Suprapubic skin (tissue), 4 donors: Measurements from ENCODE around the gene ZNF407. TPM values are rescaled to one million over a fixed set of nuclear protein-coding genes. Genes with fewer than 3 reads are reported as not detected.
"Not testable (repeated sequence)": the region's sequence is repeated elsewhere in the genome, so short reads cannot be mapped to it uniquely, and the experiment has no call there.

Source experiments
- DNase-seq, 2 donors: peaks; one replicate each; pipeline ENCODE4 v3.0.0-alpha.2; 2019; ENCODE audit warnings: low spot score in 2 of 2
- H3K27ac ChIP-seq: fragments of 200-600 bp; sonication (generic); one replicate; pipeline ENCODE4 v1.5.1; 2019
- H3K27me3 ChIP-seq: fragments of 200-600 bp; sonication (generic); one replicate; pipeline ENCODE4 v1.5.1; 2019
- H3K36me3 ChIP-seq: fragments of 200-600 bp; sonication (generic); one replicate; pipeline ENCODE4 v1.5.1; 2019
- H3K4me1 ChIP-seq: fragments of 200-600 bp; sonication (generic); one replicate; pipeline ENCODE4 v1.5.1; 2019
- H3K4me3 ChIP-seq: fragments of 200-600 bp; sonication (generic); one replicate; pipeline ENCODE4 v1.5.1; 2019; ENCODE audit warnings: mild to moderate bottlenecking
- H3K9me3 ChIP-seq: fragments of 200-600 bp; sonication (generic); one replicate; pipeline ENCODE4 v1.5.1; 2019
- CTCF ChIP-seq, 2 donors: fragments of 200-600 bp in 1 of 2; fragments of 450-650 bp in 1 of 2; sonication (generic) in 1 of 2; IDR thresholded peaks; one replicate each; pipeline ENCODE4 v1.5.1; 2016 to 2019; ENCODE audit warnings: antibody characterized with exemption in 2 of 2, mild to moderate bottlenecking in 1 of 2, moderate library complexity in 1 of 2
- EP300 ChIP-seq: sonication (generic); formaldehyde crosslinking; IDR thresholded peaks from one replicate; pipeline ENCODE4 v1.6.1; 2017; ENCODE audit warnings: antibody characterized with exemption
- POLR2A ChIP-seq, 2 donors: fragments of 450-650 bp; IDR thresholded peaks; one replicate each; pipeline ENCODE4 v1.6.1; 2017; ENCODE audit warnings: antibody characterized with exemption in 2 of 2, mild to moderate bottlenecking in 2 of 2, moderate library complexity in 2 of 2
- POLR2AphosphoS5 ChIP-seq, 3 donors: sonication (generic); formaldehyde crosslinking; IDR thresholded peaks; one replicate each; pipeline ENCODE4 v1.6.1; 2017; ENCODE audit warnings: antibody characterized with exemption in 3 of 3
- WGBS: methylation state at CpG from one replicate; pipeline ENCODE4 v1.1.5; 2018; 5-methylcytosine and 5-hydroxymethylcytosine counted together
- total RNA-seq, 4 donors: library from RNA; depleted of rRNA; stranded (reverse); fragments of >200 nt; gene quantifications; one replicate each; pipeline ENCODE4 v1.1.0, GENCODE V29; 2016

Gene ZNF407
- total RNA-seq, 4 donors from 2014 or later = 10.7 to 22.1 (median 13.8) TPM

DNA sequence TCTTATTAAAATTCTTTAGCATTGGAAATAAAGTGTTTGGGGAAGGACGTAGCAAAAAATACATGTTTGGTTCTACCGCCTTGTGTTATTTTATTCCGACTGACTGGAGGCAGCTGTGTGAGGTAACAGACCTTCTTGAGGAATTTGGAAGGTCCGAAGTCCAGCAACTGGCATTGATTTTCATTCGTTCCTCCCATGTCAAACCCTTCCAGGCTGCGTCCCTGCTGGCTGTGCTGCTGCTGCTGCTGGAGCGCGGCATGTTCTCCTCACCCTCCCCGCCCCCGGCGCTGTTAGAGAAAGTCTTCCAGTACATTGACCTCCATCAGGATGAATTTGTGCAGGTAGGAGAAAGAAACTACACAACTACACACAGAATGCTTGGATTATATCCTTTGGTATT, 41.5 kb upstream of the ZNF407 start:
- Histone ChIP-seq H3K4me1 (peaks cover 4% of the 10 kb centered on the region), H3K4me3 (no peak overlapping the region), H3K9me3 (no peaks in the 10 kb centered on the region), H3K27ac (no peak overlapping the region), H3K27me3 (peaks cover 5% of the 10 kb centered on the region), H3K36me3 (no peaks in the 10 kb centered on the region)
- no peak for DNase-seq
- TF ChIP-seq POLR2A (IDR thresholded peaks at IDR 0.05) = no peak
- no peak for TF ChIP-seq POLR2AphosphoS5 (IDR thresholded peaks at IDR 0.05)
- TF ChIP-seq CTCF (IDR thresholded peaks at IDR 0.05) = no peak
- no peak for TF ChIP-seq EP300
- 83% methylated on average over 11 of the region's 11 CpGs for WGBS

- no peak for DNase-seq
- H3K27ac ChIP-seq = no peak overlapping the region
- TF ChIP-seq POLR2AphosphoS5 (IDR thresholded peaks at IDR 0.05) (no peak), EP300 (no peak), POLR2A (IDR thresholded peaks at IDR 0.05) (no peak), CTCF (IDR thresholded peaks at IDR 0.05) (no peak)
- H3K27me3 ChIP-seq = peaks cover 5% of the 10 kb centered on the region
- H3K4me3 ChIP-seq = no peak overlapping the region
- H3K36me3 ChIP-seq = no peaks in the 10 kb centered on the region
- no peaks in the 10 kb centered on the region for H3K9me3 ChIP-seq
- no peaks in the 10 kb centered on the region for H3K4me1 ChIP-seq
- WGBS = 66% methylated on average over 4 of the region's 4 CpGs
These were observed 39.6 kb upstream of the ZNF407 start for GRCh38 chr18:74558096-74558495.

DNA sequence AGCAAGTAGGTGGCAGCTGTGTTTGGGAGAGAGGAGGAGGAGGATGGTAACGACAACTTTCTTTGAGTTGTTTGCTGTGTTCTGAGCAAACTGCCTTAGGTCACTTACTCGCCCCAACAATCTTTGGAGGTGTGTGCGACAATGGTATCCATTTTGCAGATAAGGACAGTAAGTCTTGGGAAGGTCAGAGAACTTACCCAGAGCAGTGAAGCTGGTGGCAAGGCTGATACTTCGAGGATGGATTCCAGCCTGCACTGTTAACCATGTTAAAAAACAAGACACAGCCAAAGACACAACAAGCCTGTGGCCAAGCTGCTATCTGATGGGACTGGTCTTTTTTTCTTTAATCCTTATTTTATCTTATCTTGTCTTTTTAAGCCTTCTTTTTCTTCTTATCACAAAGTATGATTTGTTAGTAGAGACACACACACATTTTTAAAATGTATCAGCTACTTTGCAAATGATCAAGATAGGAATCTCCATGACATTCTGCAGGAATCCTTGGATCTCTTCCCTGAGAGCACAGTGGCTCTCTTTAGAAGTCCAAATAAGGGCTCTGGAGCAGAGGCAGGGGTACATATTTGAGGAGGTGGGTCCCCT, 35.4 kb upstream of the ZNF407 start:
- no peaks in the 10 kb centered on the region for H3K27me3 ChIP-seq
- TF ChIP-seq POLR2A (IDR thresholded peaks at IDR 0.05) (no peak), CTCF (IDR thresholded peaks at IDR 0.05) (no peak), EP300 (no peak), POLR2AphosphoS5 (IDR thresholded peaks at IDR 0.05) (no peak)
- no peak overlapping the region for H3K27ac ChIP-seq
- no peaks in the 10 kb centered on the region for H3K4me1 ChIP-seq
- H3K36me3 ChIP-seq = no peaks in the 10 kb centered on the region
- H3K4me3 ChIP-seq = no peak overlapping the region
- no peak for DNase-seq
- WGBS = 64% methylated on average over 4 of the region's 4 CpGs
- H3K9me3 ChIP-seq = no peaks in the 10 kb centered on the region

- Histone ChIP-seq H3K27me3 (no peaks in the 10 kb centered on the region), H3K4me1 (no peaks in the 10 kb centered on the region), H3K36me3 (no peaks in the 10 kb centered on the region), H3K27ac (no peak overlapping the region), H3K9me3 (no peaks in the 10 kb centered on the region), H3K4me3 (no peak overlapping the region)
- no peak for DNase-seq
- TF ChIP-seq EP300 (no peak), CTCF (IDR thresholded peaks at IDR 0.05) (no peak), POLR2AphosphoS5 (IDR thresholded peaks at IDR 0.05) (no peak), POLR2A (IDR thresholded peaks at IDR 0.05) (no peak)
- WGBS = 81% methylated on average over 4 of the region's 4 CpGs
These were observed 34.9 kb upstream of the ZNF407 start for GRCh38 chr18:74562775-74563174.

DNA sequence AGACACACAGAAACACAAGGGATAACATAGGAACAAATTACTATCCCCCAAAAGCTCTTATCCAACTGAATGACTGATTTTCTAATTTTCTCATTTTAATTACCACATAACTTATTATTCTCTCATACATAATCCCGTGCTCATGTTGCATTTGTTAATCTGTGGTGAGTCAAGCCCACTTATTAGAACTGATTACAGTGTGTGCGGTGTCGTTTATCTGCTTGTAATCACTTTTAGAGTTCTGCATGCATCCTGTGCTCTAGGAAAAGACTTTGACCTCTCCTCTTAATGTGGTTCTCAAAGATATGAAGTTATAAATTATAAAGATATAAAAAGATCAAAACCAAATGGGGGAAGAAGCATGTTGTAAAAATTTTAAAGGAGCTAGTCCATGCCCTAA, 33.7 kb upstream of the ZNF407 start:
- Histone ChIP-seq H3K27me3 (peaks cover 8% of the 10 kb centered on the region), H3K36me3 (no peaks in the 10 kb centered on the region), H3K9me3 (no peaks in the 10 kb centered on the region), H3K4me3 (no peak overlapping the region), H3K4me1 (no peaks in the 10 kb centered on the region), H3K27ac (no peak overlapping the region)
- no peak for TF ChIP-seq EP300
- TF ChIP-seq POLR2A (IDR thresholded peaks at IDR 0.05) = no peak
- TF ChIP-seq POLR2AphosphoS5 (IDR thresholded peaks at IDR 0.05) = no peak
- TF ChIP-seq CTCF (IDR thresholded peaks at IDR 0.05) = no peak
- 53% methylated on average over 3 of the region's 3 CpGs for WGBS
- DNase-seq = no peak

- 89% methylated on average over 1 of the region's 1 CpG for WGBS
- not testable (repeated sequence) for H3K9me3 ChIP-seq
These were observed 32.5 kb upstream of the ZNF407 start for GRCh38 chr18:74565164-74565563.

DNA sequence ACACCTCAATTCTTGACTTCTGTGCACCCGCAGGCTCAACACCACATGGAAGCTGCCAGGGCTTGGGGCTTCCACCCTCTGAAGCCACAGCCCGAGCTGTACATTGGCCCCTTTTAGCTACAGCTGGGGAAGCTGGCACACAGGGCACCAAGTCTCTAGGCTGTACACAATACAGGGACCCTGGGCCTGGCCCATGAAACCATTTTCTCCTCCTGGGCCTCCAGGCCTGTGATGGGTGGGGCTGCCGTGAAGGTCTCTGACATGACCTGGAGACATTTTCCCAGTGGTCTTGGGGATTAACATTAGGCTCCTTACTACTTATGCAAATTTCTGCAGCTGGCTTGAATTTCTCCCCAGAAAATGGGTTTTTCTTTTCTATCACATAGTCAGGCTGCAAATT, 31.7 kb upstream of the ZNF407 start:
- not testable (repeated sequence) for H3K36me3 ChIP-seq, DNase-seq
- 95% methylated on average over 3 of the region's 3 CpGs for WGBS

More at GRCh38 chr18:74565164-74565563, 32.5 kb upstream of the ZNF407 start:
- H3K36me3 ChIP-seq, H3K4me1 ChIP-seq, DNase-seq, H3K27me3 ChIP-seq, H3K27ac ChIP-seq, H3K4me3 ChIP-seq: not testable (repeated sequence)

More for the DNA sequence above, 31.7 kb upstream of the ZNF407 start:
- not testable (repeated sequence) for H3K9me3 ChIP-seq, H3K4me1 ChIP-seq, H3K27me3 ChIP-seq, H3K4me3 ChIP-seq, H3K27ac ChIP-seq
